Measurements from ENCODE around the gene CLTC. TPM values are rescaled to one million over a fixed set of nuclear protein-coding genes. Genes with fewer than 3 reads are reported as not detected.

CLTC gene
- total RNA-seq, 6 experiments from 2014 or later = 120 to 232 (median 142) TPM

- peaks cover 0 to 37% (median 4%) of the 10 kb centered on the region in 4 donors for H3K36me3 ChIP-seq
- DNase-seq (no peak), ATAC-seq (peak in 2 of 4 donors; percentile 22 to 40)
- H3K27me3 ChIP-seq = no peaks in the 10 kb centered on the region
- intact Hi-C loops (cut with DNase I) = no loop called here
- H3K4me3 ChIP-seq = no peak overlapping the region
- no peaks in the 10 kb centered on the region for H3K9me3 ChIP-seq
- no peaks in the 10 kb centered on the region for H3K4me1 ChIP-seq
- 59% methylated on average over 3 of the region's 3 CpGs for WGBS (ENCODE audit: insufficient coverage, low coverage, low lambda C conversion rate, missing lambda C conversion rate)
- no peak for TF ChIP-seq CTCF (IDR thresholded peaks at IDR 0.05)
- no peak for TF ChIP-seq POLR2A (IDR thresholded peaks at IDR 0.05)
- H3K27ac ChIP-seq = no peak overlapping the region
Observed at GRCh38 chr17:59607061-59607460, 12.6 kb upstream of the CLTC start.

GRCh38 chr17:59607817-59608403 lies 11.8 kb upstream of the CLTC start:
- no peak for TF ChIP-seq POLR2A (IDR thresholded peaks at IDR 0.05)
- TF ChIP-seq CTCF (IDR thresholded peaks at IDR 0.05) = peak in 1 of 4 donors; percentile 24
- intact Hi-C loops (cut with DNase I) = no loop called here
- ATAC-seq (no peak), DNase-seq (no peak)
- H3K4me3 ChIP-seq = no peak overlapping the region
- H3K27me3 ChIP-seq = no peaks in the 10 kb centered on the region
- WGBS (ENCODE audit: insufficient coverage, low coverage, low lambda C conversion rate, missing lambda C conversion rate) = 89% methylated on average over 5 of the region's 5 CpGs
- H3K4me1 ChIP-seq = no peaks in the 10 kb centered on the region
- H3K36me3 ChIP-seq = peaks cover 0 to 28% (median 4%) of the 10 kb centered on the region in 4 donors
- no peak overlapping the region for H3K27ac ChIP-seq
- no peaks in the 10 kb centered on the region for H3K9me3 ChIP-seq

GRCh38 chr17:59611503-59611902 lies 8.2 kb upstream of the CLTC start:
- ATAC-seq (no peak), DNase-seq (no peak)
- TF ChIP-seq POLR2A (IDR thresholded peaks at IDR 0.05) (no peak), CTCF (IDR thresholded peaks at IDR 0.05) (no peak)
- intact Hi-C loops (cut with DNase I) = no loop called here
- no peak overlapping the region for H3K4me3 ChIP-seq
- H3K4me1 ChIP-seq = no peaks in the 10 kb centered on the region
- no peak overlapping the region for H3K27ac ChIP-seq
- no peaks in the 10 kb centered on the region for H3K9me3 ChIP-seq
- peaks cover 0 to 7% (median 2%) of the 10 kb centered on the region in 4 donors for H3K36me3 ChIP-seq
- no peaks in the 10 kb centered on the region for H3K27me3 ChIP-seq

GRCh38 chr17:59616253-59616920 lies 3.3 kb upstream of the CLTC start:
- WGBS (ENCODE audit: insufficient coverage, low coverage, low lambda C conversion rate, missing lambda C conversion rate) = 87% methylated on average over 7 of the region's 7 CpGs
- no peak for ATAC-seq
- Histone ChIP-seq H3K27ac (no peak overlapping the region), H3K36me3 (no peaks in the 10 kb centered on the region), H3K9me3 (no peaks in the 10 kb centered on the region), H3K4me3 (no peak overlapping the region), H3K4me1 (peaks cover 0 to 11% (median 4%) of the 10 kb centered on the region in 4 donors), H3K27me3 (no peaks in the 10 kb centered on the region)
- intact Hi-C loops (cut with DNase I) = no loop called here
- no peak for TF ChIP-seq CTCF (IDR thresholded peaks at IDR 0.05)
- no peak for TF ChIP-seq POLR2A (IDR thresholded peaks at IDR 0.05)
- DNase-seq = no peak
